Loucy (cell line): Measurements from ENCODE around the gene GNAT1.
A peak's percentile ranks its signal among the peaks of the same experiment; 100 is the strongest.

Experiments
- H2AFZ ChIP-seq: fragments of 200-600 bp; sonication (generic); 2 replicates; pipeline ENCODE4 v1.6.0; 2016; ENCODE audit warnings: antibody characterized with exemption, mild to moderate bottlenecking, low read length, moderate library complexity
- H3F3A ChIP-seq: fragments of 200-600 bp; 2 replicates; pipeline ENCODE4 v1.6.0; 2016; ENCODE audit warnings: antibody characterized with exemption, low read depth, mild to moderate bottlenecking
- H3K27me3 ChIP-seq: fragments of 200-600 bp; sonication (generic); 2 replicates; pipeline ENCODE4 v1.6.1; 2014; ENCODE audit warnings: low read length, mild to moderate bottlenecking; ENCODE audit not compliant: insufficient read depth, poor library complexity, severe bottlenecking
- H3K36me3 ChIP-seq: fragments of 200-600 bp; sonication (generic); 2 replicates; pipeline ENCODE4 v1.6.1; 2016; ENCODE audit warnings: low read length; ENCODE audit not compliant: insufficient read depth
- H3K4me1 ChIP-seq: fragments of 200-600 bp; sonication (generic); 2 replicates; pipeline ENCODE4 v1.5.1; 2014; ENCODE audit warnings: low read length, mild to moderate bottlenecking; ENCODE audit not compliant: insufficient read depth, poor library complexity, severe bottlenecking
- H3K4me2 ChIP-seq: fragments of 200-600 bp; sonication (generic); 2 replicates; pipeline ENCODE4 v1.6.0; 2014; ENCODE audit warnings: antibody characterized with exemption, low read length, low read depth, mild to moderate bottlenecking; ENCODE audit not compliant: poor library complexity, severe bottlenecking
- H3K4me3 ChIP-seq: fragments of 200-600 bp; sonication (generic); 2 replicates; pipeline ENCODE4 v1.5.1; 2014; ENCODE audit warnings: low read length, mild to moderate bottlenecking, mixed read lengths; ENCODE audit not compliant: poor library complexity, severe bottlenecking
- H3K79me2 ChIP-seq: fragments of 200-600 bp; sonication (generic); 2 replicates; pipeline ENCODE4 v1.6.1; 2014; ENCODE audit warnings: low read length; ENCODE audit not compliant: insufficient read depth
- H3K9ac ChIP-seq: fragments of 200-600 bp; sonication (generic); 2 replicates; pipeline ENCODE4 v1.6.0; 2014; ENCODE audit warnings: mild to moderate bottlenecking, low read depth, low read length, moderate library complexity; ENCODE audit not compliant: poor library complexity, severe bottlenecking
- H3K9me2 ChIP-seq: fragments of 200-600 bp; sonication (generic); replicated peaks from 2 replicates; pipeline ENCODE4 v1.6.1; 2016; ENCODE audit warnings: low read depth, low read length, mixed read lengths
- H3K9me3 ChIP-seq: fragments of 200-600 bp; sonication (generic); 2 replicates; pipeline ENCODE4 v1.6.1; 2014; ENCODE audit warnings: mild to moderate bottlenecking, antibody characterized with exemption, low read length, low read depth; ENCODE audit not compliant: insufficient read depth
- H4K20me1 ChIP-seq: fragments of 200-600 bp; sonication (generic); 2 replicates; pipeline ENCODE4 v1.6.0; 2014; ENCODE audit warnings: antibody characterized with exemption, low read length, mild to moderate bottlenecking; ENCODE audit not compliant: insufficient read depth, poor library complexity, severe bottlenecking
- CTCF ChIP-seq: fragments of 200-600 bp; sonication (generic); conservative IDR thresholded peaks from 2 replicates; pipeline ENCODE4 v1.5.1; 2014; ENCODE audit warnings: mild to moderate bottlenecking, antibody characterized with exemption, low read length
- EZH2phosphoT487 ChIP-seq: fragments of 200-600 bp; IDR thresholded peaks from 2 replicates; pipeline ENCODE4 v1.6.1; 2018; ENCODE audit warnings: antibody characterized with exemption, mild to moderate bottlenecking, moderate library complexity, borderline replicate concordance

GNAT1 gene

GRCh38 chr3:50151728-50152127 is 39.7 kb upstream of the GNAT1 start:
- Histone ChIP-seq H3K9me2 (no peaks in the 10 kb centered on the region), H3F3A (no peaks in the 10 kb centered on the region), H2AFZ (no peak overlapping the region), H3K9me3 (no peaks in the 10 kb centered on the region), H3K79me2 (no peaks in the 10 kb centered on the region), H3K4me1 (no peaks in the 10 kb centered on the region), H4K20me1 (no peaks in the 10 kb centered on the region), H3K27me3 (no peaks in the 10 kb centered on the region), H3K4me2 (no peak overlapping the region), H3K9ac (no peak overlapping the region), H3K4me3 (no peak overlapping the region), H3K36me3 (no peaks in the 10 kb centered on the region)
- no peak for TF ChIP-seq CTCF
- TF ChIP-seq EZH2phosphoT487, result no peak

GRCh38 chr3:50153782-50154475 is 37.5 kb upstream of the GNAT1 start:
- TF ChIP-seq CTCF, result no peak
- no peak for TF ChIP-seq EZH2phosphoT487
- Histone ChIP-seq H3K9me3 (no peaks in the 10 kb centered on the region), H3F3A (no peaks in the 10 kb centered on the region), H3K27me3 (no peaks in the 10 kb centered on the region), H3K79me2 (no peaks in the 10 kb centered on the region), H3K4me3 (peak overlapping the region; percentile 48), H3K9ac (no peak overlapping the region), H4K20me1 (no peaks in the 10 kb centered on the region), H3K36me3 (no peaks in the 10 kb centered on the region), H3K4me2 (peak overlapping the region; percentile 49), H2AFZ (no peak overlapping the region), H3K4me1 (peaks cover 14% of the 10 kb centered on the region), H3K9me2 (no peaks in the 10 kb centered on the region)

- Histone ChIP-seq H3K9me2 (no peaks in the 10 kb centered on the region), H2AFZ (no peak overlapping the region), H3K4me1 (peaks cover 14% of the 10 kb centered on the region), H3K4me2 (peak overlapping the region; percentile 49), H4K20me1 (no peaks in the 10 kb centered on the region), H3K27me3 (no peaks in the 10 kb centered on the region), H3K9ac (no peak overlapping the region), H3K36me3 (no peaks in the 10 kb centered on the region), H3F3A (no peaks in the 10 kb centered on the region), H3K4me3 (peak overlapping the region; percentile 48), H3K79me2 (no peaks in the 10 kb centered on the region), H3K9me3 (no peaks in the 10 kb centered on the region)
- TF ChIP-seq EZH2phosphoT487, result no peak
- 0 out of 2 replicates have a peak, but pooled peaks have one; percentile 15 for TF ChIP-seq CTCF
Observed at GRCh38 chr3:50154476-50154839, 37.0 kb upstream of the GNAT1 start.
